GM18520 (cell line): ENCODE results near the gene PTTG2.
"Not testable (repeated sequence)": the region's sequence is repeated elsewhere in the genome, so short reads cannot be mapped to it uniquely, and the experiment has no call there.

Source experiments
- ATAC-seq: cut with Tn5 transposase; IDR thresholded peaks from one replicate; pipeline ENCODE4 v1.9.1; 2021; ENCODE audit not compliant: unreplicated experiment

PTTG2 gene

DNA sequence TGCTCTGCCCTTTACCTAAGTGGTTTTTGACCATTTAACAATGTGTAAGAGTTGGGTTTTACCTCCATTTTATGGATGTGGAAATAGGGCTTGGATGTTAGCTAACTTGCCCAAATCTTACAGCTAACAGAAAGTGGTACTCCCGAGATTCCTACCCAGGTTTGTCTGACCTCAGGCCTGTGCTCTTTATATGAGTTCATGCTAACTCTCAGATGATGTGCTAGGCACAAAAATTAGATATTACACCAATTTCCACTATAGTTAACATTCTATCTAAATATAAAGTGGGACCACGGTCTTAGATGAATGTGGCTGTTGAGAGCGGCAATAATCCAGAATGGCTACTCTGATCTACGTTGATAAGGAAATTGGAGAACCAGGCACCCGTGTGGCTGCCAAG lies at the start of gene PTTG2:
Gene PTTG2 (plus strand): TSS at position 301 of the 400 bp plus-strand sequence. CDS start 37 bp downstream, at position 338.
- no peak for ATAC-seq

DNA sequence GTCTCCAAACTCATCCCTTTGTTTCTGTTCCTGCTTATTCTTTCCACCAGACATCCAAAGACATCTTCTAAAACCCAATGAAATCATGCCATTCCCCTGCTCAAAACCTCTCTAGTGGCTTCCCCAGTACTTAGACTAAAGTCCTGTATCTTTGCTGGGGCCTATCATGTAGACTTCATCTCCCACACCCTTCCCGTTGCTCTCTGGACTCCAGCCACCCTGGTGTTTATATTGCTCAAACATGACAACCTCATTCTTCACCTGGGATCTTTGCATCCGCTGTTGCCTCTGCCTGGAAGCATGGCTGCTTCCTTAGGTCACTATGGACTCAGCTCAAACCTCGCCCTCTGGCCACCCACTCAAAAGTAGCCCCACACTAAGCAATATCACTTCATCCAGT lies 45.7 kb upstream of the PTTG2 start:
- no peak for ATAC-seq

DNA sequence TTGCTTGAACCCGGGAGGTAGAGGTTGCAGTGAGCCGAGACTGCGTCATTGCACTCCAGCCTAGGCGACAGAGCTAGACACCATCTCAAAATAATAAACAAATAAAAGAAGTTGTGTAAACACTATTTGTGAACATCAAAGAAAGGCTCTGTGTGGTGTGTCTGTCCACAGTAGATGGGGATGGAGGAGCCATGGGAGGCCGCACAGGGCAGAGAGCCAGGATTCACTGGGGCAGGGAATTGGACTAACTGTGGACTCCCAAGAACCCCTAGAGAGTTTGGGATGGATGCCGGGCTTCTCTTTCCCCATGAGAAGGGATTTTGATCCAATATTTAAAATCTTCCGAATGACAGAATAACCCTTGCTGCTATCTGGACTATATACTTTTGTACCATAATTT lies 42.8 kb upstream of the PTTG2 start:
- ATAC-seq, result no peak

DNA sequence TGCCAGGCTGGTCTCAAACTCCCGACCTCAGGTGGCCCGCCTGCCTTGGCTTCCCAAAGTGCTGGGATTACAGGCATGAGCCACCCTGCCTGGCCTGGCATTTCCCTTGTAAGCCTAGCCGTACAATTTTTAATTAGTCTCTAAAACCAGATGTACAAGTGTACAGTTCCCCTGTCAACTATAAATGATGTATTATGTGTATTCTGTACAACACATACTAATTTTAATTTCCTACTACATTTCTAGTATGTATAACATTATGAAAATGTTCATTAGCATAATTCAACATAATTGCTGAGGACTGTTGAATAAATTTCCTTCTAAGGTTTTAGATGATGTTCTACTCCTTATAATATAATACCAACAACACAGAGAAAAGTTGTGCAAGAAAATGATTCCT lies 41.5 kb upstream of the PTTG2 start:
- ATAC-seq, result no peak

DNA sequence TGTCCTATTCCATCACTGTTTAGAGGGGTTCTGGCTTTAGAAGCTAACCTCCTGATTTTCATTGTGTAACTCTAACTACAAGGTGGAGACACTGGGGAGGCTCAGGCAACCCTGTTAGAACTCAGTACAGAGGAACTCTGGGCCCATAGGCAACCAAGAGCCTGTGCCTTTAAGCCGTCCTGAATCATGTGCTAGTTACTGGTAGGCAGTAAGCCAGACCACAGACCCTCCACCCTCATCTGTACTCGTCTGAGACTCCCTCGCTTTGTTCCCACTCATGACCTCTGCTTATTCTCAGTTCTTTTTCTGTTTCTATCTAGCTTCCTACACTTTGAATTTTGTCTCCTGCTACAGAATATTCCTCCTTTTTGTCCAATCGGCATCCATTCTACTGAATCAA lies 37.9 kb upstream of the PTTG2 start:
- ATAC-seq, result no peak

DNA sequence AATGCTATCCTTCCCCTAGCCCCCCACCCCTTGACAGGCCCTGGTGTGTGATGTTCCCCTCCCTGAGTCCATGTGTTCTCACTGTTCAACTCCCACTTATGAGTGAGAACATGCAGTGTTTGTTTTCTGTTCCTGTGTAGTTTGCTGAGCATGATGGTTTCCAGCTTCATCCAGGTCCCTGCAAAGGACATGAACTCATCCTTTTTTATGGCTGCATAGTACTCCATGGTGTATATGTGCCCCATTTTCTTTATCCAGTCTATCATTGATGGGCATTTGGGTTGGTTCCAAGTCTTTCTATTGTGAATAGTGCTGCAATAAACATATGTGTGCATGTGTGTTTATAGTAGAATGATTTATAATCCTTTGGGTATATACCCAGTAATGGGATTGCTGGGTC lies 37.1 kb upstream of the PTTG2 start:
- ATAC-seq, result not testable (repeated sequence)

DNA sequence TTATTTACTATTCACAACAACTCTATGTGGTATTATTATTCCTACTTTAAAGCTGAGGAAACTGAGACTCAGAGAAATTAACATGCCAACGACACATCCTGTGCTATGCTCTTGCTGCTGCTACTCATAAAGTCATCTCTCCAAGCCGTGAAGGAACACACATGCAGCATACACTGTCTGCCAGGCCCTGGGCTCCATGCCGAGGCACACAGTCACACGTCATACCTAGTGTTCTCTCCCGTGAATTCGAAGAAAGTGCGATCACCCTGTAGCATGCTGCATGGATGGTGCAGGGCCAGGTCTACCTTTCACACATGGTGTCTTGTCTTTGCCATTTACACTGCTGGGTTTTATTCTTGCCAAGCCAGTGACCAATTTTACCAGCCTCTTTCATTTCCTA lies 35.3 kb upstream of the PTTG2 start:
- ATAC-seq, result no peak

DNA sequence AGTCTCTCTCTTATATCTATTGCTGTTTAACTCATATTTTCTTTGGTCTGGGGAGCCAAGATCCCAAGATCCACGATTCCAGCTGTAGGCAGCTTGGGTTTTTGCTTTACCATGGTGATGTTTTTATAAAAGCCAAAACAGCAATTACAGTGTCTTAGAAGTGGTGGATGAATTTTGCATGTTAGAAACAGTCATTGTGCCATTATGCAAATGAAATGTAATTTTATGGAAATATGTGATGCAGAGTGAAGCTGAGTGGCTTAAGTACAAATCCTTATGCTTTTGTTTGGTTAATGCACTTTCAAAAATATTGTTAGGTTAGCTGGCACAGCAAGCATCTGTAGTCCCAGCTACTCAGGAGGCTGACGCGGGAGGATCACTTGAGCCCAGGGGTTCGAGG lies 32.8 kb upstream of the PTTG2 start:
- no peak for ATAC-seq

DNA sequence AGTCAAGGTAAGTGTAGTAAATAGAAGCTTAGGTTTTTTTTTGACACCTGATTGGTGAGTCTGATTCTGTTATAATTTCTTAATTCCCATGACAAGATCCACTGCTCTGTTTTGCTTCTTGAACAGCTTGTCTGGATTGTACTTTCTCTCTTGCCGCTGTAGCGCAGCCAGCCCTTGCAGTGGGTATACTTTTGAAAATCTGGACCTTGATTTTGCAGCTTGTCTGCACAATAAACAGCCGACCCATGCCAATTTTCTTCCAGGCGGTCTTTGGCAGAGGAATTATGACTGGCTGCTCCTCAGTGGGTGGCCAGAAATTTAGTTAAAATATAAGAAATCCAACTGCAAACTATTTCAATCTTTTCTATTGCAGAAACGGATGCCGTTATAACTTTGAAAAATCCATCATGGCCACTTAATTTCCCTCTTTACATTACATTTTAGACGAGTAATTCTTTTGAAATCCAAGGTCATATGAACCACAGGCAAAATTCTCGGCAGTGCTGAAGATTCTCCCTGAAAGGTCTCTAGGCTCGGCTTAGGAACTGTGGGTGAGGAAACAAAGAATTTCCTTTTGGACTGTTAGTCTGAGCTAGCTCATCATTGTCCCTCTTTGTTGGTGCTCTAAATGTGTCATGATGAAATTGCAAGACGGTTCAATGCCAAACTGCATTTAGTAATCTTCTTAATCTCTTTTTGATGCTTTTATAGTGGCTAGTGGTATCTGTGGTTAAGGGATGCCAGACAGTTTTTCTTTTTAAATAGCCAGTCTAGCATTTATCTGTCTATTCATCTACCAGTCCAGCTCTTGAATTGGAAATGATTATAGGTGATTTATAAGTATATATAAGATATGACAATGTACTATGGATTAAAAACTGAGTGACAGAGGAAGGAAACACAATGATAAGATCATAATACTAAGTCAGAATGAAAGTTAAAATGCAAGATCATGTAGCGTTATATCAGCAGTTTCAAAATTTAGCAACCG lies 31.5 kb upstream of the PTTG2 start:
- no peak for ATAC-seq

DNA sequence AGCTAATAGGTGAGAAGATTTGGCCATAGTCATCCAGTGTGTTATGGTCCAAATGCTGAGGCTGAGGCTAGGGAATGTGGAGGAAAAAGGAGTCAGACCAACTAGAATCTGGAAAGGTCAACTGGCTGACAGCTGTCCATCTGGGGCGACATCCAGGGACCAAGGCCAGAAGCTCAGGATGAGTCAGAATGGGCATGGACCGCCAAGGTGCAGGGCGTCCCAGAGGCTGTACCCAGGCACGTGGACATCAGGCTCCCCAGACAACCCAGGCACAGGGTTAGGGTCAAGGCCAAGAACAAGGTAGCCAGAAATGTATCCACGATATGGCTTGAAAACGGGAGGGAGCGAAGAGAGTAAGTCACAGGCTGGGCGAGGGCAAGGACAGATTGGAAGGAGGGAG lies 26.1 kb upstream of the PTTG2 start:
- no peak for ATAC-seq

DNA sequence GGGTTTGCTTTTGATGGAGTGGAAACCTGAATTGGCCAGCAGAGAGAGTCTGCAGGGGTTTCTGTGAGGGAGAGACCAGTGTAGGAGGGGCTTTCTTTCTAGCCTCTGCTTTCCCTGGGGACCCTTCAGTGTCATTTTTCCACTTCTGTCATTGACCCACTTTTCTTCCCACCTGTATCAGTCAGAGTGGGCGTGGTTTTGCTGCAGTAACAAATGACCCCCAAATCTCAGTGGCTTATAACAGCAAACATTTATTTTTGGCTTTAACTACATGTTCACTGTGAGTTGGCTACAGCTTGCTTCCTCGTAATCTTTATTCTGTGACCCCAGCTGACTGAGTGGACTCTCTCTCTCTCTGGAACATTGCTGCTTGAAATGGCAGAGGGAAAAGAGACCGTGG lies 25.6 kb upstream of the PTTG2 start:
- ATAC-seq, result no peak

DNA sequence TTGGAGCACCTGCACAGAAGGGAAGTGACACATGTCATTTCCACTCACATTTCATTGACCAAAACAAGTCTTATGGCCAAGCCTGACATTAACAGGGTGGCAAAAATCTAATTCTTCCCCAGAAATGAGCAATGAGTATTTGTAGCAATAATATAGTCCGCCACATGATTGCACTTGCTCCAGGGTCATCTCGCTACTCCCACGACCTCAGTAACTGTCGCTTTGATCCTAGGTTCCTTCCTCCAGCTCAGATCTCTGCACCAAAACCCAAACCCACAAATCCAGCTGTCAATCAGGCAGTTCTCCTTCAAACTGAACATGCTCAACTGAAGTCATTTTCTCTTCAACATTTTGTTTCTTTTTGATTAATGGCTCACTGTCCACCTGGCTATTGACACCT lies 25.2 kb upstream of the PTTG2 start:
- ATAC-seq, result no peak

DNA sequence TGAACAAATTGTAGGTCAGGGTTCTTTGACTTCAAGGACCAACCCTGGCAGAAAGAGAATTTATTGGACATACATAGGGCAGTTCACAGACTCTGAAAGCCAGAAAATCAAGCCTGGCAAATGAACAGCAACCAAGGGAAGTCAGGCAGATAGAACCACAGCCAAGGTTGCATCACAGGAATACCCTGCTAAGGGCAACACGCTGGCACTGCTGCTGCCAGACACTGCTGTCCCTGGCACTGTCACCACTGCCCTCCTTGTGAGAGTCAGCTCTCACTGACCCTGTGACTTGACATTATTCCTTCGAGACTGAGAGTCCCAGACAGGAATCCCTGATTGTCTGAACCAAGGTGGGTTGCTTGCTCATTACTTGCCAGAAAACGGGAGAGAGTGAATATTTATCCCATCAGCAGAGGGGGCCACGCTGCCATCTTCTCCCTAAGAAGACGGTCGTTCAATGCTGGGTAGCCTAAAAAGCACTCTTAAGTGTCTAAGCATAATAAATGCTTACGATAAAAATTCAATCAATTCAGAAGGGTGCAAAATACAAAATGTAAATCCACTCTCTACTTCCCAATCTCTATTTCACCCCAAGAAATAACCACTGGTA lies 23.2 kb upstream of the PTTG2 start:
- no peak for ATAC-seq

DNA sequence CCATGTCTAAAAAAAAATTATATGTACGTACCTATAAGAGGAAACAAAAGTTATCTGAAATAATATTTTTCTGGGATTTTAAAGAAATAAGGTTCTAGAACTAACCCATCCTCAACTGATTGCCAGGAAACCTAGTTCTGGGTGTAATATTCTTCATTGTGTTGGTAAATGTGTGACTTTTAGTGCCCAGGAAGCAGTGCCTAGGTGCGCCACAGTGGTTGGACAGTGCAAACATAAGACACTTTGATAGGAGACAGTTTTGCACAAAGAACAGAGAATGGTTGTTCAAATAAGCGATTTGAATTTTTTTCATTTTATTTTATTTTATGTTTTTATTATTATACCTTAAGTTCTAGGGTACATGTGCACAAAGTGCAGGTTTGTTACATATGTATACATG lies 22.0 kb upstream of the PTTG2 start:
- ATAC-seq, result no peak

DNA sequence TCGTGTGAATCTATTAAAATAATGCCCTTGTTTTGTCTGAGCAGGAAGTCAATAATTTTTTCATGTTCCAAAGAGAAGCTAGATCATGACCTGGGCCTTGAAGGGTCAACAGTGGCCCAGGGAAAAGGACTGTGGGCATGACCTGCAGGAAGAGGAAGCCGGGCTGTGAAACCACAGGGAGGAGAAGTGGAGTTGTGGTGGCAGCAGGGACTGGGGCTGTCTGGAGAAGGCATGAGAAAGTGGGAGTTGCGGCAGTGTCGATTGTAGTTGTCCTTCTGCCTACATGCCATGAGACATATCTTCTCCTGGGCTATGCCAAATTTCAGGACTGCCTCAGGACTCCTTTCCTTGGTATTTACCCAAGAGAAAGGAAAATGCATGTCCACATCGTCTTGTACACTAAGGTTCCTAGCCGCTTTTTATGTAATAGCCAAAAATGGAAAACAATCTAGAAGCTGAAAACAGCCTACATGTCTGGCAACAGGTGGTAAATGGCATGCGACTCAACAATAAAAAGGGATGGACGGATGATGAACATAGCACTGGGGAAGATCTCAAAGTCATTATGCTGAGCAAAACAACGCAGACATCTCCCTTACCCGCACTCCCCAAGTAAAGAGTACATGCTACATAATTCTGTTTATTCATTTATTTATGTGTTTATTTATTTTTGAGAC lies 13.6 kb upstream of the PTTG2 start:
- ATAC-seq, result no peak

DNA sequence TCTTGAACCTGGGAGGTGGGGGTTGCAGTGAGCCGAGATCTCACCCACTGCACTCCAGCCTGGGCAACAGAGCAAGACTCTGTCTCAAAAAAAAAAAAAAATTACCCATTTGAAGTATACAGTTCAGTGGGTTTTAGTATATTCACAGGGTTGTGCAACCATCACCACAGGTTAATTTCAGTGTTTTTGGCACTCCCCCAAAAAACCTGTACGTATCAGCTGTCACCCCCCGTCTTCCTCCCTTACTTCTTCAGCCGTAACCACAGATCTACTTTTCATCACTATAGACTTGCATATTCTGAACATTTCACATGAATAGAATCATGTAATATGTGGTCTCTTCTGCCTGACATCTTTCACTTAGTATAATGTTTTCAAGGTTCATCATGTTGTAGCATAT lies 11.7 kb upstream of the PTTG2 start:
- ATAC-seq, result no peak

DNA sequence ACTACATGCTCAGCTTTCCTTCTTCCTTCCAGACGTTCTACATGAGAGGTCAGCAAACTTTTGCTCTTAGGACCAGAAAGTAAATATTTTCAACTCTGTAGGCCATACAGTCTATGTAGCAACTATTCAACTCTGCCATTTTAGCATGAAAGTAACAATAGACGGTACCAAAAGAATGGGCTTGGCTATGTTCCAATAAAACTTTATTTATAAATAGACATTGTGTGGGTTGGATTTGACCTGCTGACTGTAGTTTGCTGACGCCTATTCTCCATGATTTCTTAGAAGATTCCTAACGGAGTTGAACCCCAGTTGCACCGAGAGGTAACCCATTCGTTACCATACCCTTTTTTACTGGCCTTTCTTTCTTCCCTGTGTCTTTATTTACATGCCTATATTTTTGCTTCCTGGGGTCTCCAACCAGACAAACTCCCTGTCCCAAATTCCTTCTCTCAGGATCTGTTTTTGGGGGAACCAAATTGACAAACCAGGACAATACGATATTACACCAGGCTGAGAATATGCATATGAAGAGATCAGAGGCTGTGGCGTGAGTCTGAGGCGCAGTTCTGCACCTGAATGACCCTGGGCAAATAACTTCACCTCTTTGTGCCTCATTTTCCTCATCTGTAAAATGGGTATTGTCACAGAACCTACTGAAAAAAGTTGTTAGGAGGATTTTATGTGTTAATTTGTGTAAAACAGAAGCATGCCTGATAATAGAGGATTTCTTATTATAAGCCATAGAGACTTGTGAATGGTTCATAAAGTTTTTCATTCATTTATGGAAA lies 10.4 kb upstream of the PTTG2 start:
- no peak for ATAC-seq

DNA sequence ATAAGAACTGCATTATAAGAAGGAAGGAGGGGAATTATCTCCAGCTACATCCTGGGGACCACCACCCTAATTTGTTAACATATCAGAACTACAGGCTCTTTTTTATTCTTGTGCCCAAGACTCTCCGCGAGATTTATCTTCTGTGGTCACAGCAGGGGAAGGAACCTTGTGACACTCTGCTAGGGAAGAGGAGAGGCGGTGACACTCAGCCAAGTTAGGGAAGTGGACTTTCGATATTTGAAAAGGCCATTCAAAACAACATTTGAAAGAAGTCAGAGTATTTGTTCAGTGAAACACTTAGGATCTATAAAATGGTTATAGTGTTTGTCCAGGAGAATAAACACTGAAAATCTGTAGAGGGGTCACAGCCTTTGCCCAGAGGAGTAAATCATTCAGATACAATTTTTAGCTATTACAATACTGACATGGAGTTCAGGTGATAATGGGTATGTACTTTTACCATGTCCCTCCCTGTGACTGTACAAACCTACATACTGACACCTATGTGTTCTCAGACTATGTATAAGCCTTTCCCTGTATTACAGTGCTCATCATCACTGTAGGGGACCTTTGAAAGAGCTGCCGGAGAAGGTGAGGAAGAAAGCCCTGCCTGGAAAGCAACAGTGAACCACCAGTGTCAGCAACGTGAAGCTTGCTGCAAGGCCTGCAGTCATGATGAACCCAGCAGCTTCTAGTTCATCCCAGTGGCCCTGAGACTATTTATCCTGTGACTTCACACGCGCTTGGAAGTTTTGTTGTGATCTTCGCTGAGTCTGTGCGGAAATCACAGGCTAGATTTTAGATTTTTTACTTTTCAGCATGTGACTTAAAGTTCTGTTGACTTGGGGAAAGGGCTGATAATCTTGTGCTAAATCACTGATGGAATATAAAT lies 8.5 kb upstream of the PTTG2 start:
- ATAC-seq, result no peak

DNA sequence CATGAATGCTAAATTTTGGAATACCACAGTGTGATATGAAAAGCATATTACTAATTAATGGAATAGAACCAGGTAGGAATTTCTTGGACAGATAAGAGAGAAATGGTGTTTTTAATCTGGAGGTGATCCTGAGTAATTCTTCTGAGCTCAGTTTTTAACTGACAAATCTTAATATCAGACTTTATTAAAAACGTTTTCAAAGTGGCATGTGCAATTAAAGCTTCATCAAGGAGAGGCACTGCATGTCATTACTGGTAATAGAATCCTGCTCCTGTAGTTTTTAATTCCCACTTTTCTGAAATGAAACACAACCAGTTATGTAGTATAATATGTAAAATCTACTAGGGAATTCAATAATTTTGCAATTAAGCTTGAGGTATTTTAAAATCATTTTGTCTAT lies 7.0 kb upstream of the PTTG2 start:
- no peak for ATAC-seq

DNA sequence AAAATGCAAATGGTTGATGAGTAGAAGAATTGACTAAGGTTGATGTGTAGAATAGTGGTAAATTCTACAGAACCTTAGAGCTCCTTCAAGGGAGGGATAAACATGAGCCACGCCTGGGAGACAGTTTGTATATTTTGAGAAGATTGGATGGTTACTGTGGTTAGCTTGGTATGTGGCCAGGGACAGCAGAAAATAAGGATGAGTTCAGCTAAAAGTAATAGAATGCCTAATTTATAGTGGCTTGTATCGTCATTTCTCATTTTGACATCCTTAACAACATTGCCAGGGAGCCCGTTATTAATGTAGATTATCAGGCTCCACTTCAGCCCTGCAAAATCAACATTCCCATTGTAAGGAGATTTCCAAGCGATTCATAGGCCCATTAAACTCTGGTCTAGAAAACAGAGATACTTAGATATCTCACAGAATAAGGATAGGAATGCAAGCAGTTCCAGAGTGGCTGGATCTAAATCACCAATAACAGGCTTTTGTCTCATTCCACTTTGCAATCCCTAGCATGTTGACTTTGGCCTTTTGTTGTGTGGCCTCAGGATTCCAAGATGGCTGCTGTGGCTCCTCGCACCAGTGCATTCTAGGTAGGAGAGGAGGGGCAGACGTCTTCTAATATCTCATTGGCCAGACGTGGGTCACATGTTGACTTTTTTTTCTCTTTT lies 6.4 kb upstream of the PTTG2 start:
- no peak for ATAC-seq
